Measurements from ENCODE around the gene MED20.

MED20 gene

DNA sequence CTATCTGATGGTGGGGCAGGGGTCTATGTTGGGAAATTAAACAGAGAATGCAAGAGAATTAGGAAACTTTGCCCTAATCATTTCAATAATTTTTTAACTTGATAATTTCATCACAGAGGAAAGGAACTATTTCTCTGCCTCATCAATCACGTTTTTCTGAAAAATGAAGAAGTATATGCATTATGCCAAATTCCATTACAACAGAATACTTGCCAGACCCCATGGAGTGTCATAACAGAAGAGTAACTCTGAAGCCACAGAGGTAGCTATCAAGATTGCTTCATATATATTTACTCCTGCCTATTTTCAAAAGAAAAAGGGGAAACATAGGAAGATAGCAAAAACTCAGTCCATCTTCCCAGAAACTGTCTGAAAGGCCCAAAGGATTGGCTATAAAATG, 20.1 kb downstream of the MED20 start:
- no peak for DNase-seq

DNA sequence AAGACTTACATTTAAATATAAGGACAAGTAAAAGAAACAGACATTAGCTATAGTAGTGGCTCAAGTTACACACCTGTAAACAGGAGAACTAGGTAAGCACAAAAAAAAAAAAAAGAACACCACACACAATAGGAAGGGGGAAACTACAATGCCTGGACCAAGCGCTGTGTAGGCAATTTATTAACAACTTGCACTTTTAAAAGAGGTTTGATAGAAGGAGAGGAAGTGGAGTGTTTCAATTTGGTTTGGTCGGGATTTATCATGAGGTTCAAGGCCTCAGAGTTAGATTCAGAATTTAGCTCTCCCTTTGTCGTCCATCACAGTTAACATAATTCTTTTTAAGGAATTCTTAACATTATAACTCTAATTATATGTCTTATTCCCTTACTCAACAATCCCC, 24.7 kb downstream of the MED20 start:
- DNase-seq = no peak

DNA sequence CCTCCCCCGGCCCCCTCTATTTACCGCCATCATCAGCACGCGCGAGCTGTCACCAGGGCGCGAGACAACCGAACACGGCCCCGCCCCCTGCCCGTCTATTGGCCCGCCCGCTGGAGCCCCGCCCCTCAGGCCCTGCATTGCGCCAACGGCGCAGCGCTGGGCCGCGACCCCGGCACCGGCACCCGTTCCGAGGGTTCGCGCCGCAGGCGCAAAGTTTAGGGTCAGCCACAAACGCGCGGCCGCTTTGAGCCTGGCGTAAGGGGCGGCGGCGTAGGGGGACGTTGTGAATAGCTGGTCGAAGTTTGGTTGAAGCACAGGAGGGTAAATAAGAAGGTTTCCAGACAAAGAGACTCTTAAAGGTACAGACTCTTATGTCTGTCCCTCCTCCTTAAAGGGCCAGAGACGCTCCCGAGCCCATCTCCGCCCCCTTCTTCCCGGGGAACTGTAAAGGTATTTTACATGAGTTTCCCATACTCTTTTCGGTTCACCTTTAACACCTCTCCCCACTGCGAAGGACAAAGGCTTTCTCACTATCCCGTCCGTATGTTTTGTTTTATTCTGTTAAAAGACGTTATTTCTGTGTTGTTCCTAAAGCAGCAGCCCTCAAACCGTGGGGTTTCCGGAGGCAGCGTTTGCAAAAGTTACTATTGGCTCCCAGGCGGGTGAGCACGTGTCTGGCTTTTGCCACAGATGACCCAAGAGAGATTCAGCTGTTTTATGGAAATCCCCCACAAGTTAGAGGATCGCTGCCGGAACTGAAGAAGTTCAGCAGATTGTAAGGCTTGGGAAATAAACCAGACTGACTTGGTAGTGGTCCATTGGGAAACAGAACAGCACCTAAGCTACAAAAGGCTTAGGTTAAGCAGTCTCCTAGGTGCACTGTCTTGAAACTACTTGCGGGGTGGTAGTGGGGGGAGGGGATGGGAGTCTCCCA, 25.4 kb downstream of the MED20 start, which contains the start of gene USP49:
Gene USP49 (minus strand): TSS at position 76 of the 934 bp plus-strand sequence. CDS start 88,392 bp downstream, outside the sequence.
- DNase-seq = peak; percentile 44

DNA sequence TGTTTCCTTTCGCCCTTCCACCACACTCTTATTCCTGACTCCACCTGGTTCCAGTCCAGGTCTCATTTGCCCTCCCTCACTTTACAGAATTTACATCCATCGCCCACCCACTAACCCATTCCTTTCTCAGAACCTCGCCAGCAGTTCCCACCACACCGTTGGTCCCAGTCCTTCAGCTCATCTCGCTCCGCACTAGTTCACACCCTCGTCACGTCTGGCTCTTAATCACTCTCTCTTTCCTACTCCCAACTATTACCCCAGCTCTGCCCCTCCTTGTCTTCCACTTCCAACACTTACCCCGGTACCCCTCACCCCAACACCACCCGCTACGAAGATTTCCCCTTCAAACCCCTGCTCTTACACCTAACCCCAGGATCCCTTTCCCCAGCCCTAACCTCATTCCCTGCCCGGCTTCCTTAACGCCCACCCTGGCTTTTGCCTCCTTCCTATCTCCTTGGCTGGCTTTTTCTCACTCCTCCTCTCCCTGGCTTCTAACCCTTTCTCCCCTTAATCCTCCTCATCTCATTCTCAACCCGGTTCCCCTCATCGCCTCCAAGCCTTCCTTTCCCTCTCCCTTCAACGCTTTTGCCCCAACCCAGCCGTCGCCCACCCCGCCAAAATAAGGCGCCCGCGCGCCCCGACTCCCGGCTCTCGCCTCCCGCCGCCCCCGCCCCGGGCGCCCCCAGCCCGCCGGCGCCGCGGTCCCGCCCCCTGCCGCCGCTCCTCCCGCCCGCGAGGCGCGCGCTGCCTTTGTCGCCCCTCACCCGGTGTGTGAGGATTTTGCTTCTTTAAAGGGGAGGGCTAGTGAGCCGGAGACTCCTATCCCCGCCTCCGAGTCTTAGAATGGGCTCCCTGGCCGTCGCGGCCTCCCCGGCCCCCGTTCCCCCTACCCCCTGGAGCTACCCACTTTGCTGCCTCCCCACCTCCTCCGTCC, 26.3 kb downstream of the MED20 start:
- DNase-seq = peak; percentile 21

DNA sequence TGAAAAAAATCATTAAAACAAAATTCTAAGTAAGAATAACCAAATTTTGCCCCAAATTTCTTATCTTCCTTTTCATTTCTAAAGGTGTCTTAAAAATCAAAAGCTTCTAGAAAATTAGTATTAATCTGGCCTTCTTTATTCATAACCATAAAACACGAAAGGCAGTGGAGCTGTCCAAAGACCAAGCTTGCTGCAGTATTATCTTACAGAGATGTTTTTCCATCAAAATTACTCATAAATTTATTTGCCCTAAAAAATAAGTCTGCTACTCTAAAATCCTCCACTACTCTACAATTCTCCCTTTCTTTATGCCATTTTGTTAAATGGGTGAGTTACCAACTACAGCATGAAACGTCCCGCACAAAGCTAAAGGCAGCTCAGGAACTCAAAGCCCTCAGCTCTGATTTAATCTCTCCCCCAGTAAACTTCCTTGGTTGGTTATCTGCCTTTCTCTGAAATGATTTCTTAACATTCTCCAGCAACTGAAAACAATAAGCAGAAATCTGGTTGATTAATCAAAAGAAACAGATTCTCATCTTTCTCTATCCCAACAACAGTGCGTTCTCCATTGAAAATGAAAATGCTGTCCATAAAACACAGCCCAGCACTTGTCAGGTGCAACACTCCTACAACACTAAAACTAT, 27.9 kb downstream of the MED20 start:
- DNase-seq = no peak

DNA sequence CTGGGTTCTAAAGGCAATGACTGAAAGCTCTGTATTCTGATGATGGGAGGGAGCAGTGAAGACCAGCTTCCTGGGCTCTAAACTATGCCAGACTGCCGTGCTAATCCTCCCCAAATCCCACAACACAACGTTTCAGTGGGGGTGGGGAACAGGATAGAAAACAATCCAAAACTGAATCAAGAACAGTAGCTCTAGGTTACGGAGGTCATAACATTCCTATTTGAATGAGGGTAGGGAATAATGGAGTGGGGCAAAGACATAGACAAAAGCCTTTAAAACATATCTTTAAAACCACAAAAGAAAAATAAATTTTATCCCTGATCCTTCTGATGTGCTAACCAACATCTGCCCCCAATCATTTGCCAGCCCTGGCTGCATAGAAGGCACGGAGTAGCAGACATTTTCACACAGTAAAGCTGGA, 33.6 kb downstream of the MED20 start:
- DNase-seq = no peak

DNA sequence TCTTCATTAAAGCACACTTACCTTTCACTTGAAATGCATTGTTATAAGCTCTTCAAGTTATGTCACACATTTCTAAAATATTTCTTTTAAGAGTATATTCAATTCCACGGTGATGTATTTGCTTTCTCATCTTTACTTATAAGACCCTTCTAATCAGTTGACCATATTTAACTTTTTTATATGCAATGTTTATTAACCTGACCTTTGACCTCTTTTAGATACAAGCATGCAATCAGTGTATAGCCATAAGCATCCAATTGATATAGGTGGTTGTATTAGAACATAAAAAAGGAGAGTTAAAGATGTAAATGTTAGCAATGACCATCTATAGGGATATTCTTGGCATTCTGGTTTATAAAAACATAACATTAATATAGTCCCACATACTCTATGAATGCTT, 35.0 kb downstream of the MED20 start:
- DNase-seq = no peak

DNA sequence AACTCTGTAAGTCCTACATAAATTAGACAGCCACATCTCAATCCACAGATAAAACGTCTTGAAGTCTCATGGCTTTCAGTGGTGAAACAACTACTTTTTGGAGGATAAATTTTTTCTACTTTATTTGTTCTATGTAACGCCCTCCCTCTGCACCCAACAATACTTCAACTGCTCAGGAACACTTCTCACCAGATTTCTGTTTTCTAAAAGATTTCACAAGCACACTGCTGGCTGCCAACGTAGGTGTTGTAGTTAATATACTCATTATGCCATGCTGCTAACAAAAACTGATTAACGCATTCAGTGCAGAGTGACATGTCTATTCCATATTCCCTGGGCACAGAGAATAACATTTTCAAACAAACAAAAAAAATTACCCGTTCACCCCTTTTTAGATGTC, 36.0 kb downstream of the MED20 start:
- no peak for DNase-seq

DNA sequence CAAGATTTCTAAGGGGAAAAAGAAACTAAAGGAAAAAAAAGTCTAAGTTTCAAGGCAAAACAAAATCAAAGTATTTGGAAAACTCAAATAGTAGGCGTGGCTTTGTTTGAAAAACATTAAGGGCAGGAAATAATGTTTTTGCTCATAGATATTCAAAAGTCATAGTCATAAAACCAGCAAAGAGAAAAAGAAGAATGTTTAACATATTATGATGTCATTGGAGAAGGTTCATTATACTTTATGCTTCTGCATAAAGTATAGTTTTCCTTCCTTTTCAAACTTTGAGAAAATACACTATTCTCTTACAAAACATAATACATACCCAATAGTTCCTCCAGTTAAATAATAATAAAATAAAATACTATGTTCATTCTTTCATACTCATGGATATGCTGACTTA, 39.4 kb downstream of the MED20 start:
- no peak for DNase-seq

DNA sequence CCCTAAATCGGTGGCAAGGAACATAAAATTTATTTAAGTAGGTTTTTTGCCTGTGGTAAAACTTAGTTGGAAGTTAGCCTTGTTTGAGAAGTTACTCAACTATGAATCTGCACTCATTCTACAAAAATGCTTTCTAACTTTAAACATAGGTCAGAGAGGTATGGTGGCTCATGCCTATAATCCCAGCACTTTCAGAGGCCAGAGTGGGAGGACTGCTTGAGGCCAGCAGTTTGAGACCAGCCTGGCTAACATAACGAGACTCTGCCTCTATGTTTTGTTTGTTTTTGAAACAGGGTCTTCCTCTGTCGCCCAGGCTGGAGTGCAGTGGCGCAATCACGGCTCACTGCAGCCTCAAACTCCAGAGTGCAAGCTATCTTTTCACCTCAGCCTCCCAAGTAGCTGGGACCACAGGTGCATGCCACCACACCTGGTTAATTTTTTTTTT, 42.0 kb downstream of the MED20 start:
- DNase-seq = no peak

DNA sequence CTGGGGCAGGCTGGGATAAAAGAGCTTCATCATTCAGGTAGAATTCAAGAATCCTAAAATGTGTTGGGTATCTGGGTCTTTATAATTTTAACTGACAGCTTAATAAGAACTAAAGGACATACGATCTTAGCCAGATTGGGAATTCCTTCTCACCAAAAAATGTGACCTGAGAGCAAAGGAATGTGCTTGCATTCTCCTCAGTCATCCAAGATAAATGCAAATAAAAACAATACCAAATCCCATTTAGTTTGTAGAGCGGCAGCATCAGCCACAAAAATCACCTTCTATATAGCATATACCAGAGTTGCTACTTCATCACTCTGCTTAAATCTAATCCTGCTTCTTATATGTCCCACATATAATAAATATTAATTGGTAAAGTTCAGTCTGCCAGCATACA, 42.7 kb downstream of the MED20 start:
- DNase-seq = no peak

DNA sequence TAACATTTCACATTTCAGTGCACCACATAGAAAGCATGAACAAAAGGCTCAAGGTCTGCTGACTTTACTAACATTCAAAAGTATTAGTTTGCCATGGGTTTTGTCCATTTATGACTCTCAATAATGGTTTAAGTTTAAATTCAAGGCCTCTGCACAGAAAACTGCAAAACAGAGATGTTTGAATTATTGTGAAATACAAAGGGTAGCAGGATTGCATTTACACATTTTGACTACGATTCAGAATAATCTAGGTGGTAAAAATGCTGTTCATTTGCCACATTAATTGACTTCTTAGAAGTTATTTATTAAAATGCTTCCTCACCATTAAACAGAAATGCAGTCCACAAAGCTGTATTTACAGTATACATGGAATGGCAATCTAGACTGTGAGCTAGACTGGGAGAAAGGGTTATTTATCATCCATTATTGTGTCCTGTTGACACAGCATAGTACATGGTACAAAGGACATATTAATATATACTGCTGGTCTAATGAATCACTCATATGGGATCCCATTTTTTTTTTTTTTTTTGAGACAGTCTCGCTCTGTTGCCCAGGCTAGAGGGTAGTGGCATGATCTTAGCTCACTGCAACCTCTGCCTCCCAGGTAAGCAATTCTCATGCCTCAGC, 43.8 kb downstream of the MED20 start:
- DNase-seq = no peak

DNA sequence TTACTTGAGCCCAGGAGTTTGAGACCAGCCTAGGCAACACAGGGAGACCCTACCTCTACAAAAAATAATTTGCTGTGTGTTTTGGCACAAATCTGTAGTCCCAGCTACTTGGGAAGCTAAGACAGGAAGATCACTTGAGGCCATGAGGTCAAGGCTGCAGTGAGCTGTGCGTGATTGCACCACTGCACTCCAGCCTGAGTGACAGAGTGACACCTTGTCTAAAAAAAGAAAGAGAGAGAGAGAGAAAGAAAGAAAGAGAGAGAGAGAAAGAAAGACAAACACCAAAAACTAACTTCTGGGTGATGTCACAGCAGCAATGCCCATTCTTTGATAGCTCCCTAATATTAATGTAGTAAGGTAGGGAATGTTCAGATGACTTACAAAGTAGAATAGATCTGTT, 46.2 kb downstream of the MED20 start:
- DNase-seq = no peak

DNA sequence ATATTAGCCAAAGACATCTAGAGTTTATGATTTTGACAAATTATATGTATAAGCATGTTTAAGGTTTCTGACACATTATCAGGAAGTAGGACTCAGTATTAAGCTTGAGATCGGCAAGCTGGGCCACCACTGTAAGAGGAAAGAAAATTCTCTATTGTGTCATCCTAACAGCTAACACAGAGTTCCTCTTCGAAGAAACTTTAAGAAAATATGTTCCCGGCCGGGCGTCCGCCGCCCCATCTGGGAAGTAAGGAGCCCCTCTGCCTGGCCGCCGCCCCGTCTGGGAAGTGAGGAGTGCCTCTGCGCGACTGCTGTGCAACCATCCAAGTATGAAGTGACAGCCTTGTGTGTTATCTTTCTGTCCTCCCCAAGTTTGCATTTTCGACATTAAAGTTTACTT, 48.8 kb downstream of the MED20 start:
- DNase-seq = no peak

DNA sequence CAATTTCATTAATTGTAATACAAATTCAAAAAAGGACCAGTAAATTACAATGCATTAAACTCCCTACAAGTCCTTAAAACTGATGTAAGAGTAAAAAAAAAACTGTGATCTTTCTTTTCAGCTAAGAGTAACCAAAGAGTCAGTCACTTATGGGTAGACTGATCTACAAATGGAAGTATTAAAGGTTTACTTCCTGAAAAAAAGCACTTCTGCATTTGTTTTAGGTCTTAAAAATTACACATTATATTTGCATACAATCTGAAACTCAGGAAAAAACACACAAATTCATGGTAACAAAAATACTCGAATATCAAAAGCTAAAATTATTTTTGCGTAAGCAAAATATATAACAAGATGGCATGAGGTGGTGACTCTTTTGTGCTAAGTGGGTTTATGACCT, 49.2 kb downstream of the MED20 start:
- DNase-seq = no peak

DNA sequence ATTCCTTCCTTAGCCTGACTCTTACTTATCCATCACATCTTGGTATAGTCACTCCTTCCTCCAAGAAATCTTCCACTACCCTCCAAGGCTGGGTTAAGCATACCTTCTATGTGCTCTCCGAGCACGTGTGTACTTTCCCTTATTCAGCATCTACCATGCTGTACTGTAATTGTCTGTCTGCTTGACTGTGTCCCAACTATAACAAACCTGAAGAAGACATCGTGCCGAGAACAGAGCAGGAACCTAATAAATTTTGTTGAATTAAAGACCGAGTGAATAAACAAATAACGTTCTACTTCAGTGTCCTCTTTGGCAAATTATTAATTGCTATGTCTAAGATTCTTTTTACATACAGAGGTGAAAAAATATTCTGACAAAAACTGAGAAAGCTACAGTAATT, 61.6 kb downstream of the MED20 start:
- DNase-seq = no peak

DNA sequence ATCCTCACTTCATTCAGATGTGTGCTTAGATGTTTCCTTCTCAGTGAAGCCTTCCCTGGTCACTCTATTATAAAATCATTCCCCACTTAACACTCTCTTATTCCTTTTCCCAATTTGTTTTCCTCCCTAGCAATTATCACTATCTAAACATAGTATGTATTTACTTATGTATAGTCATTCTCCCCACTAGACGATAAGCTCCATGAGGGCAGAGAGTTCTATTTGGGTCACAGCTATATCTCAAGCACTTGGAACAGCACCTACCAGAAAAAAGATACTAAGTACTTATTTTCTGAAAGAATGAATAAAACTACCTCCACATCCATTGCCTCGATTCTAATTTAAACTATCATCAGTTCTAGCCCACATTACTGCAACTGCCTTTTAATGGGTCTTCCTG, 62.2 kb downstream of the MED20 start:
- DNase-seq = no peak
